Effector CD8-positive, alpha-beta T cell (primary cell): ENCODE data around the gene MAST4.
"Not testable (repeated sequence)": the region's sequence is repeated elsewhere in the genome, so short reads cannot be mapped to it uniquely, and the experiment has no call there.

Experiments used
- DNase-seq: peaks from one replicate; lab custom pipeline; 2025; lab: John Stamatoyannopoulos, UW

MAST4 gene

GRCh38 chr5:66743344-66743743 is 147.2 kb downstream of the MAST4 start:
- no peak for DNase-seq

GRCh38 chr5:66744040-66744439 is 147.8 kb downstream of the MAST4 start:
- DNase-seq, result no peak

- no peak for DNase-seq
Measured at GRCh38 chr5:66745297-66745696, 149.1 kb downstream of the MAST4 start.

- no peak for DNase-seq
Measured at GRCh38 chr5:66747607-66748006, 151.4 kb downstream of the MAST4 start.

- not testable (repeated sequence) for DNase-seq
Measured at GRCh38 chr5:66752668-66753067, 156.5 kb downstream of the MAST4 start.

DNA sequence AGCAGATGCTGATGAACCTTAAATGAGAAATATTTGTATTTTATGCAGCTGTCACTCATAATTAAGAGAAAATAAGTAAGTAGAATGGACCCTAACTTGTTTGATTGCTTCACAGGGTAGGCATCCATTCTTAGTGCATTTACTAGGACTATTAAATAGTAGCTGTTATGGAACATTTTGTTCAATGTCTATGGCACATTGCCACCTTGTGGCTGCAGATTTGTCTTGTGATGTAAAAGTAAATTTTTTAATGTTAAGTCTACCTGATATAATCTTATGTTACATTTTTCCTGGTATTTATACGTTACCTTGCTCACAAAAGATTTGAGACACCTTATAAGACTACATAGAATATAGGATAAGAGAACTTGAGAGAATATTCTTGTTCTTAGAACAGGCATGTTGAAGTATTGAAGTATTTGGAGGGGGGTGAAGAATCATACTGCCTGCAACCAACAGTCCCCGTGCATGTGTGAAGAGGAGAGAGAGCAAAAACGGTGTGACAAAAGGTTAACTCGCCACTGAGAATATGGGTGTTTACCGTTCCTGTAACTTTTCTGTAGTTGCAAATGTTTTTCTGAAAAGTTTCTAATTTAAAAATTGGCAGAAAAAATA is 161.1 kb downstream of the MAST4 start:
- DNase-seq, result no peak

- DNase-seq, result no peak
Measured at GRCh38 chr5:66757834-66758371, 161.7 kb downstream of the MAST4 start.

GRCh38 chr5:66769030-66769733 is 173.0 kb downstream of the MAST4 start:
- no peak for DNase-seq

GRCh38 chr5:66769839-66770617 is 173.8 kb downstream of the MAST4 start:
- no peak for DNase-seq

DNA sequence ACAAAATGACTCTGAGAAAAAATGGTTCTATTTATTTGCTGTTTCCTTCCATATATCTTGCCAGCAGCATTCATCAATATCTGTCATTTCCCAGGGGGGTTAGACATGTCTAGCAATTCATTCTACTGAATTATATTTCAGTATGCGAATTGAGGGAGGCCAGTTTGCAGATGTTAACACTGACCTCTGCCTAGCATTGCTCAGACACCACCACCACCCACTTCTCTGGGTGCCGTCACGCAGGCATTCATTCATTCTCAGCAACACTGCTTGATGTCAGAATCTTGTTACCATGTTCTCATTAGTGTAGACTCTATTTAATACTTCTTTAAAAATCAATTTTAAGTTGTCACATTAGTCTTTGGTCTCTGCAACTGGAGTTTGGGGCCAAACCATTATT is 181.7 kb downstream of the MAST4 start:
- no peak for DNase-seq

- no peak for DNase-seq
Measured at GRCh38 chr5:66779528-66779927, 183.3 kb downstream of the MAST4 start.

GRCh38 chr5:66788556-66788955 is 192.4 kb downstream of the MAST4 start:
- DNase-seq, result no peak

DNA sequence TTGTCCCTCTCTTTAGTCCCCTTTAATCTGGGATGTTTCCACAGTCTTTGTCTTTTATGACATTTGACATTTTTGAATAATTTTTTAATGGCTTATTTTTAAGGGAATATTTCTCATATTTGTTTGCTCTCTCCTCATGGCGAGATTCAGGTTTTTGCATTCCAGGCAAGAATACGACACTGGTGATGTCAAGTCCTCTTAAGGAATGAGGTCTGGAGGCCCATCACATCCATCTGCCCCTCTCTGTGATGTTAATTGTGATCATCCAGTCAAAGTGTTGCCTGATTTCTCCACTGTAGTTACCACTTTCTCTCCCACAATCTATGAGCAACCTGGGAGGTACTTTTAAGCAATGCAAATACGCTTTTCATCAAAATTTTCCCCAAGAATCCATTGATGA is 193.2 kb downstream of the MAST4 start:
- DNase-seq, result no peak

GRCh38 chr5:66793049-66793448 is 196.9 kb downstream of the MAST4 start:
- no peak for DNase-seq

DNA sequence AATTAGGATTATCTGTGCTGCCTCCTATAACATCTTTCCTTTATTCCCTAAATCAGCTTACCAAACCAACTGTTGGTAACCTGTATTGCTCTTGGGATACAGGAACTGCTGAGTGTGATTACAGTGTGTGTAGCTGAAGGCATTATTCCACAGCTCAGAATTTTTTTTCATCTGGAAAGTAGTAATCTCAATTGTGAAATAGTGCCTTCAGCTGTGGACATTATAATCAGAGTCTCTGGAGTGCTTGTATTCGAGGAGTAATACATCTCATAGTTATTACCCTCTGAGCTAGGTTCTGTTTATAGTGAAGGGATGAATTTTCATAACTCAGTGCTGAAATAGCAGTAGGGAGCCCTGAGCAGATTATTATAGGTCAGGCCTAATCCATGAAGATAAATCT is 199.5 kb downstream of the MAST4 start:
- no peak for DNase-seq

DNA sequence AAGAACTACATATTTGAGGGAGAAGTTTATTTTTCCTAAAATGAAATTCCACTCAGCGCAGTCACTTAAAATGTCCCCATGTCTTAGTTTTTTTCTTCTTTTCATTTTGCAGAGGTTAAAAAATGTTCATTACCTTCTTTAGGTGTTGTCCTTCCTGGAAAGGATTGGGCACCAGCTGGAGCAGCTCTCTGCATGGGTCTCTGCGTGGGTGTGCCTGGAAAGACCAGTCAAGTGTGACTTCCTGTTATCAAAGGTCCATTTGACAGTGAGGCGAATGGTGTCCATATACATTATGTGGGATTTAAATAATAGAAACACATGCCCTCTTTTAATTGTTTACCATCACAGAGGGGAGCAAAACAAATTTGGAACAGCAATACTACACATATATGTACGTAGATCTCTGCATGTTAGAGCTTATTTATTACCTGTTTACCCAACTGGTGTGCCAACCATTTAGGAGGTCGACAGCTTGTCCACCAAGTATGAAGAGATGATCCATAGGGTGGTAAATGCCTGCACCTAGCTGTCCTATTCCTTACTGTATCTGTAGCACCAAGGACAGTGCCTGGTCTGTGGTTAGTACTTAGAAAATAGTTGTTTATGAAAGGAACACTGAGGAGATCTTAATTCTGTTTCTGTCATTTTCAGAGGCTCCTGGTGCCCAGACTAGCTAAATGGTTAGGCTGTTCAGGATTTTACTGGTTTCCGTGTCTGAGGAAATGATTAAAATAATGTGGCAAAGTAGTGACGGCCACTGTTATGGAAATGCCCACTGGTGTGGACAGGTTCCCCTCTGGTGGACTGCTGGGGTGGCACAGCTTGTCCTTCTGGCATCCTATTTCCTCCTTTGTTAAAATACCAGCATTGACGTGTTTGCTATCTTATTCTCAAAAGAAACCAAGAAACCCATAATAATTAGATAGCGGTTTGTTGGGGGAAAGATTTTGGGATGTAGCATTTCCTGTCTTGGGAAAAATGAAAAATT is 200.4 kb downstream of the MAST4 start:
- DNase-seq, result no peak

GRCh38 chr5:66802941-66803340 is 206.7 kb downstream of the MAST4 start:
- no peak for DNase-seq

- no peak for DNase-seq
Measured at GRCh38 chr5:66805514-66806430, 209.6 kb downstream of the MAST4 start.

DNA sequence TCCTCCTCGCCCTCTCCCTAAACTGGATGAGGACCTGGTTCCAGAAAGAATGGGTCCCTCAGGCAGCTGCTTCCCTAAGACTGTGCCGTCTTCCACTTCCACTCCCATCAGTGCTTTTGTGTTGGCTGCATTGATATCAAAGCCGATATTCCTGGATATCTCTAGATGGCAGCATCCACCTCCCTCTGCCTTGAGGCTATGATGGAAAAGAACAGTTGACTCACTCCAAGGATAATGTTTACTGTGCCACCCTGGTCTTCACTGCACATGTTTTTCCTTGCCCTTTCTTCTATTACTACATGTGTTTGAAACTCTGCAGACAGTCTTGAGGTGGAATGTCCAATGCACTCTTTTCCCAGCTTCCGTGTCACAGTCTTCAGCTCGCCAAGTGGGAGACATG is 211.6 kb downstream of the MAST4 start:
- no peak for DNase-seq

DNA sequence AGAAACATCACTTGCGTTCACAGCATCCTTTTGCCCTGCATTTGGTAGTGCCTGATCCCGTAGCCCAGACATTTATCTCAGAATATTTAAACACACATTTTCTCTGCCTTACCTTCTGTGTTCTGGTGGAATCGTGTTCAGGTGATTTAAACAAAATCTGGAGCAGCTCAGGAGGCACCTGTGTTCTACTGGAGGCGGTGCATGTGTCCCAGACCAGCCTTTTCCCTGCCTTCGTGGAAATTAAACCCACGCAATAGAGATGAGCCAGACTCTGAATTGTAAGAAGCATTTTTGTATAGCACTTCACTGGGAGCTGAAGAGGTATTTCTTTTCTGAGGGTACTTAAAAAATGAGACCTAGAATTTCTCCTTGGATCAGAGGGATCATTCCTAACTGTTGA is 212.5 kb downstream of the MAST4 start:
- no peak for DNase-seq
